SJSA1 (cell line): ENCODE results near the gene PRR30. TPM values are rescaled to one million over a fixed set of nuclear protein-coding genes. Genes with fewer than 3 reads are reported as not detected.

Experiments used
- DNase-seq, 2 experiments: peaks; one replicate each; pipeline ENCODE4 v3.0.0-alpha.2; 2015 to 2020; ENCODE audit warnings: low spot score in 2 of 2, low read depth in 1 of 2
- H3K27ac ChIP-seq: fragments of 250-450 bp; sonication (Bioruptor Pico); 2 replicates; pipeline ENCODE4 v1.5.1; 2020; ENCODE audit warnings: mild to moderate bottlenecking, moderate library complexity
- H3K27me3 ChIP-seq: fragments of 250-450 bp; sonication (Bioruptor Pico); replicated peaks from 2 replicates; pipeline ENCODE4 v1.5.1; 2020; ENCODE audit warnings: mild to moderate bottlenecking, moderate library complexity
- H3K36me3 ChIP-seq: fragments of 250-450 bp; sonication (Bioruptor Pico); 2 replicates; pipeline ENCODE4 v1.5.1; 2020; ENCODE audit warnings: mild to moderate bottlenecking
- H3K4me1 ChIP-seq: fragments of 250-450 bp; sonication (Bioruptor Pico); replicated peaks from 2 replicates; pipeline ENCODE4 v1.6.1; 2021; ENCODE audit warnings: mild to moderate bottlenecking
- H3K4me3 ChIP-seq: fragments of 250-450 bp; sonication (Bioruptor Pico); 2 replicates; pipeline ENCODE4 v1.5.1; 2020; ENCODE audit warnings: mild to moderate bottlenecking
- H3K9me3 ChIP-seq: fragments of 250-450 bp; sonication (Bioruptor Pico); replicated peaks from 2 replicates; pipeline ENCODE4 v1.5.1; 2020; ENCODE audit warnings: mild to moderate bottlenecking
- total RNA-seq: library from RNA; depleted of rRNA; stranded (reverse); fragments of >200 nt; shearing (Covaris generic); gene quantifications from 2 replicates; pipeline ENCODE4 v1.2.3, GENCODE V29; 2014

PRR30 gene
- total RNA-seq, 1 experiment from 2014 or later: not detected

GRCh38 chr2:27170581-27171337, 31.5 kb upstream of the PRR30 start:
- H3K9me3 ChIP-seq: no peaks in the 10 kb centered on the region

GRCh38 chr2:27164960-27165763, 26.0 kb upstream of the PRR30 start:
- Histone ChIP-seq H3K4me3 (no peak overlapping the region), H3K27ac (no peak overlapping the region), H3K4me1 (peaks cover 18% of the 10 kb centered on the region), H3K27me3 (no peaks in the 10 kb centered on the region), H3K36me3 (no peaks in the 10 kb centered on the region), H3K9me3 (no peaks in the 10 kb centered on the region)
- DNase-seq: no peak

More at GRCh38 chr2:27170581-27171337, 31.5 kb upstream of the PRR30 start:
- Histone ChIP-seq H3K27me3 (no peaks in the 10 kb centered on the region), H3K36me3 (no peaks in the 10 kb centered on the region), H3K4me3 (no peak overlapping the region), H3K27ac (no peak overlapping the region), H3K4me1 (peaks cover 22% of the 10 kb centered on the region)
- DNase-seq: no peak

DNA sequence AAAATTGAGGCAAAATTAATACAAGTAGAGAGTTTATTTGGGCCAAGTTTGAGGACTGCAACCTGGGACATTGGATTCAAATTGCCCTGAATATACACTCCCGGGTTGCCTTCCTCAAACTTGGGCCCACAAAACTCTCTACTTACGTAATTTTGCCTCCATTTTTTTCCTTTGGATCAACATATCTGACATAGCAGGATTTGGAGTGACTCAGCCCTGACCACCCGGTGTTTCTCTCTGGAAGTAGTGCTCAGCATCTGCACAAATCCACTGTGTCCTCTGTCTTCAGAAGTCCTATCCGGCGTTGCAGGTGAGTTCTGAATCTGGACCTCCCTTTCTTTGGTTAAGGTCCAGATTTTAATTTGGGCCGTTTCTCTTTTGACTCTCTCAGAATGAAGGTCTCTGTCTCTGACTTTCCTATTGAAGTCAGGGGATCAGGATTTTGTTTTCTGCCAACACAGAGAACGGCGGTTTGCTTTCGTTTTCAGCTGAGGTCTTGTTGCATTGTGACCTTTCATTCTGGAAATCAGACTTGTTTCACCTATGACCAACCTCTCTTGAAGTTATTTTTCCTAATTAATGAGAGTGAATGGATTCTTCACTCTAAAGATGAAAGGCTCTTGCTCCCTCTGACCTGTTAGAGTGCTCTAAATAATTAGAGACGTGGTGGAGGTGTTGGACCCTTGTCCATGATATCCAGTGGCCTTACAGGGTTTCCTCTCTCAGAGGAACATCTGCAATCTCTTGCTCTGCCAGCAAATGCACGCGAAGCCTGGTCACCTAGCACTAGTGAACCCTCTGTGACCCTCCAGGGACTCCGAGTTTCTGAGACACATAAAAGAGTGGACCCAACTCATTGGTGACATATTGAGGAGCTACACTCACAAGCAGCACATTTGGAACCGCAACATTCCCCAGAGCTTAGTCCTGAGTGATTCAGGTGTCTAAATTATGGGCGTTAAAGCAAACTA, 23.2 kb upstream of the PRR30 start:
- H3K4me3 ChIP-seq: peak overlapping the region; percentile 36
- DNase-seq: peak; percentile 71 to 82
- H3K4me1 ChIP-seq: peaks cover 14% of the 10 kb centered on the region
- H3K9me3 ChIP-seq: no peaks in the 10 kb centered on the region
- H3K36me3 ChIP-seq: no peaks in the 10 kb centered on the region
- peak overlapping the region; percentile 65 for H3K27ac ChIP-seq
- no peaks in the 10 kb centered on the region for H3K27me3 ChIP-seq

- Histone ChIP-seq H3K27me3 (no peaks in the 10 kb centered on the region), H3K4me3 (no peak overlapping the region), H3K27ac (no peak overlapping the region), H3K4me1 (peaks cover 14% of the 10 kb centered on the region), H3K9me3 (no peaks in the 10 kb centered on the region), H3K36me3 (no peaks in the 10 kb centered on the region)
- DNase-seq: no peak
Measured at GRCh38 chr2:27160191-27160590, 21.0 kb upstream of the PRR30 start.

DNA sequence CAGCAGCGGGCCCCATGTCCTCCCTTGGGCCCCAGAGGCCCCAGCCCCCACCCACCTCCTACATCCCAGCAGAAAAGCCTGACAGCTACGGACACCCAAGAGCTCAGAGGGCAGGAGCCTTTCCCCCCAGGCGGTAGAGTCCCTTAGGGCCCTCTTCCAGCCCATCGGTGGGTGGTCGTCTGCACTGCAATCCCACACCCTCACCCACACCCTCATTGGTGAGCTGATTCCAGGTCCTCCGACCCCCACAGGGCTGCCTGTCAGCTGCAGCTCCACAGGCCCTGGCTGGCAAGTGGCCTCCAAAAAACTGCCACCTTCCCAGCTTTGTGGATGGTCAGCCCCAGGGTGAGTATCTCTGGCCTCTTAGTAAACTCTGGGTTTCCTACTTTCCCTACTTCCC, 20.1 kb upstream of the PRR30 start:
- Histone ChIP-seq H3K4me1 (peaks cover 14% of the 10 kb centered on the region), H3K4me3 (no peak overlapping the region), H3K27me3 (no peaks in the 10 kb centered on the region), H3K9me3 (no peaks in the 10 kb centered on the region), H3K27ac (no peak overlapping the region), H3K36me3 (no peaks in the 10 kb centered on the region)
- DNase-seq: no peak

- H3K27ac ChIP-seq: no peak overlapping the region
- H3K4me3 ChIP-seq: no peak overlapping the region
- H3K4me1 ChIP-seq: peaks cover 14% of the 10 kb centered on the region
- no peaks in the 10 kb centered on the region for H3K36me3 ChIP-seq
- no peak for DNase-seq
- no peaks in the 10 kb centered on the region for H3K9me3 ChIP-seq
- no peaks in the 10 kb centered on the region for H3K27me3 ChIP-seq
Measured at GRCh38 chr2:27158468-27158867, 19.3 kb upstream of the PRR30 start.

DNA sequence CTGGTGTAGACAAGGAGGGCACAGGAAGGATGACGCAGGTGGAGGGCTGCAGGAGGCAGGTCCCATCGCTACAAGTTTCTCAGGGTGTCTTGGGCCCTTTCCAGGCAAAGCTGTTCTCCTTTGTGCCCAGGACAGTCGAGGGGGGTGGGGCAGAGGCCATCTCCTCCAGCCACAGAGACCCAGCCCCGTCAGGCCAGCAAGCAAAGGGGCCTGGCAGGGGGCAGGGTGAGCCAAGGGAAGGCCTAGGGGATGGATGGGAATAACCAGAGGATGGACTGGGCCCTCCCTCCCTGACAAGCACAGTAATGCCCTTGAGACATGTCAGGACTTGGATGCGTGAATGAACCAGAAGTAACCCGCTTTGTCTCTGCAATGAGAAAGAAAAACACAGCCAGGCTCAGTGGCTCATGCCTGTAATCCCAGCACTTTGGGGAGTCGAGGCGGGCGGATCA, 15.9 kb upstream of the PRR30 start:
- Histone ChIP-seq H3K27me3 (no peaks in the 10 kb centered on the region), H3K36me3 (no peaks in the 10 kb centered on the region), H3K4me1 (no peaks in the 10 kb centered on the region), H3K27ac (no peak overlapping the region), H3K4me3 (no peak overlapping the region), H3K9me3 (no peaks in the 10 kb centered on the region)
- no peak for DNase-seq

DNA sequence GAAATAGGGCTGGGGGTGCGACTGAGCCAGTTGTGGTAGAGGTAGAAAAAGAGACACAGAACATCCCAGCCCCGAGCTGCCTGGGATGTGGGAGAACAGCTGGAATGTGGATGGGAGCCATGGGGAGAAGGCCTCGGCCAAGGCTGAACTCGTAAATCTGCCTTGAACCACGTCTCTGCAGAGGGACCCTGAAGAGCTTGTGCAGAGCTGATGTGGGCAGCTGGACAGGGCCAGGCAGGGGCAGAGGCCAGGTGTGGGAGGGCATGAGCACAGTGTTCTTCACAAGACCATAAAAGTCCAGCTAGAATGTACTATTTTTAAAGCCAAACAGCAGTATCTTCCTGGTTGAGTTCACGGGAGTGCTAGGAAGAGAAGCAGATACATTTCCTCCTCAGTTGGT, 15.3 kb upstream of the PRR30 start:
- no peaks in the 10 kb centered on the region for H3K27me3 ChIP-seq
- H3K4me3 ChIP-seq: no peak overlapping the region
- H3K4me1 ChIP-seq: no peaks in the 10 kb centered on the region
- no peak for DNase-seq
- H3K9me3 ChIP-seq: no peaks in the 10 kb centered on the region
- H3K27ac ChIP-seq: no peak overlapping the region
- H3K36me3 ChIP-seq: no peaks in the 10 kb centered on the region

DNA sequence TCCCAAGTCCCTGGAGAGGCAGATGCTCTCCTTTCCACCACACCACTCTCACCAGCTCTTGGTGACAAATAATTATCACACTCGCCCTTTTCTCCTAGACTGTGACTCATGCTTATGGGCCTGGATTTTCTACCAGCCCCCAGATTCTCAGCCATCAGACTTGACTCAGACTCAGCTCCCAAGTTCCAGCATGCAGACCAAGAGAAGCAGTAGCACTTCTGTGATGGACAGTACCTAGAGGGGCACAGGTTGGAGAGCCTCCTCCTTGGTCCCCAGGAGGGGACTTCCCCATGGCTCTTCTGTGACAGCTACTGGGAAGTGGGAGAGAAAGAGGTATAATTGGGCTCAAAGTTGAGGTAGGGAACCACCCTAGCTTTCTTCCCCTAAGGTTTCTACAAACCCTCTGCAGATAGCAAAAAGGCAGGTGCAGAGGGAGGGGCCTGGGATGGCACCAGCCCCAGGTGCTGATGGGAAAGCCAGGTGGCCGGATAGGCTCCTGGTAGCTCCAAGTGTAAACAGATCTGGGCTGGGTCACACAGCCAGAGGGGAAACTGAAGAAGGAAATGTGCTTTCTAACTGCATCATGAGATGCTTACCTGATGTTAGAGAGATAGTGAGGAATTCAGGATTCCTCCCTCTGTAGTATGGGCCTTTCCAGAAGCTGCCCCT, 13.7 kb upstream of the PRR30 start:
- H3K9me3 ChIP-seq: no peaks in the 10 kb centered on the region
- no peak overlapping the region for H3K4me3 ChIP-seq
- no peak overlapping the region for H3K27ac ChIP-seq
- DNase-seq: no peak
- H3K4me1 ChIP-seq: no peaks in the 10 kb centered on the region
- H3K27me3 ChIP-seq: no peaks in the 10 kb centered on the region
- H3K36me3 ChIP-seq: no peaks in the 10 kb centered on the region

- Histone ChIP-seq H3K36me3 (no peaks in the 10 kb centered on the region), H3K27me3 (no peaks in the 10 kb centered on the region), H3K9me3 (no peaks in the 10 kb centered on the region), H3K4me3 (no peak overlapping the region), H3K4me1 (no peaks in the 10 kb centered on the region), H3K27ac (no peak overlapping the region)
- no peak for DNase-seq
Measured at GRCh38 chr2:27152102-27152795, 13.0 kb upstream of the PRR30 start.

DNA sequence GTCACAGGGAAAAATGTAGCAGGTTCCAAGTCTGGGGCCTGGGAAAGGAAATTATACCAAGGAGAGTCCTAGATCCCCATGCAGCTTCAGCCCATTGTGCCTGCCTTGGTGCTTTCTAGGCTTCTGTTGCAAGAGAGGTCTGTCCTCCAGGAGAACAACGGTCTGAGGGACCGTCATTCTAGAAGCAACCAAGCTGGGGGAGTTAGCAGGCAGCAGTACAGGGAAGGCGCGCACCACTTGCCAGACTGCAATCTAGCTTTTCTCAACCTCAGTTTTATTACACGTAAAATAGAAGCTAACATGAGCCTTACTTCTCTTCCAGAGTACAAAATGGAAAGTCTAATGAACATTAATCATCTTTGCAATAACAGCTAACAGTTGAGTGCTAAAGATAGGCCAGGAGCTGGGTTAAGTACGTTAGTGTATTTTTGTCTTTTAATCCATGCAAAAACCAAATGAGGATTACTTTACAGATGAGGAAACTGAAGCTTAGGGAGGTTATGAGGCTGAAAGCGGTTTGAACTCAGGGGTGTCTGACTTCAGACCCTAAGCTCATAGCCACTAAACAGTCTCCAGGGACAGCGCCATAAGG, 11.5 kb upstream of the PRR30 start:
- Histone ChIP-seq H3K4me1 (no peaks in the 10 kb centered on the region), H3K4me3 (no peak overlapping the region), H3K27ac (no peak overlapping the region), H3K36me3 (no peaks in the 10 kb centered on the region), H3K27me3 (no peaks in the 10 kb centered on the region), H3K9me3 (no peaks in the 10 kb centered on the region)
- no peak for DNase-seq

DNA sequence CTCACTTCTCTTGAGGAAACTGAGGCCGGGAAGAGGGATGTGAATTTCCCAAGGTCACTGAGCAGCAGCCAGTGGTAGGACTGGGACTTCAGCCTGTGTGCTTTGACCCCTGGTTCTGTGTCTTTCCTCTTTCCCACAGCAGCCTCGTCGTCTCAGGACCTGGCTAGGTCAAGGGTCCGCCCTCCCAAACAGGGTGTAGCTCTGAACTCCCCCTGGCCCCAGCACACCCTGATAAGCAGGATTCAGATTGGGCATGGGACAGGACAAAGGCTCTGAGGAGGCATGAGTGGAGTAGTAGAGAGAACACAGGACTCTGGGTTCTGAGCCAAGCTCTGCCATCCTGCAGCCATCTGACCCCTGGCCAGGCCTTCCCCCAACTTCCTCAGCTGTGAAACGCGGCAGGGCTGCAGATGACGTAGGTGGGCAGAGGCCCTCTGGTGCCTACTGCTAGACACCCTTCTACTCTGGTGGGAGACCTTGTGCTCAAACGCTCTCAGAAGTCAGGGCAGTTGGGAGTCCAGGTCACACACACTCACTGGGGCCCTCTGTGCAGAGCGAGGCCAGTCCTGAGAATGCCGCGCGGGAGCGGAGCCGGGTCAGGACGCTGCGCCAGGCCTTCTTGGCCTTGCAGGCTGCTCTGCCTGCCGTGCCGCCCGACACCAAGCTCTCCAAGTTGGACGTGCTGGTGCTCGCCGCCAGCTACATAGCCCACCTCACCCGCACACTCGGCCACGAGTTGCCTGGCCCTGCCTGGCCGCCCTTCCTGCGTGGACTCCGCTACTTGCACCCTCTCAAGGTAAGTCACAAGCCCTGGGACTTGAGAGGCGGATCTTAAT, 10.6 kb upstream of the PRR30 start:
- Histone ChIP-seq H3K4me1 (no peaks in the 10 kb centered on the region), H3K9me3 (no peaks in the 10 kb centered on the region), H3K27ac (no peak overlapping the region), H3K4me3 (no peak overlapping the region), H3K27me3 (no peaks in the 10 kb centered on the region), H3K36me3 (no peaks in the 10 kb centered on the region)
- DNase-seq: no peak
